Aortic smooth muscle cell (primary cell): Measurements from ENCODE around the gene IGSF9B. TPM values are rescaled to one million over a fixed set of nuclear protein-coding genes. Genes with fewer than 3 reads are reported as not detected.

ENCODE experiments used
- total RNA-seq: library from RNA; depleted of rRNA; stranded (reverse); fragments of >200 nt; gene quantifications from 2 replicates; pipeline ENCODE4 v1.2.3, GENCODE V29; 2014

IGSF9B gene, protein sequence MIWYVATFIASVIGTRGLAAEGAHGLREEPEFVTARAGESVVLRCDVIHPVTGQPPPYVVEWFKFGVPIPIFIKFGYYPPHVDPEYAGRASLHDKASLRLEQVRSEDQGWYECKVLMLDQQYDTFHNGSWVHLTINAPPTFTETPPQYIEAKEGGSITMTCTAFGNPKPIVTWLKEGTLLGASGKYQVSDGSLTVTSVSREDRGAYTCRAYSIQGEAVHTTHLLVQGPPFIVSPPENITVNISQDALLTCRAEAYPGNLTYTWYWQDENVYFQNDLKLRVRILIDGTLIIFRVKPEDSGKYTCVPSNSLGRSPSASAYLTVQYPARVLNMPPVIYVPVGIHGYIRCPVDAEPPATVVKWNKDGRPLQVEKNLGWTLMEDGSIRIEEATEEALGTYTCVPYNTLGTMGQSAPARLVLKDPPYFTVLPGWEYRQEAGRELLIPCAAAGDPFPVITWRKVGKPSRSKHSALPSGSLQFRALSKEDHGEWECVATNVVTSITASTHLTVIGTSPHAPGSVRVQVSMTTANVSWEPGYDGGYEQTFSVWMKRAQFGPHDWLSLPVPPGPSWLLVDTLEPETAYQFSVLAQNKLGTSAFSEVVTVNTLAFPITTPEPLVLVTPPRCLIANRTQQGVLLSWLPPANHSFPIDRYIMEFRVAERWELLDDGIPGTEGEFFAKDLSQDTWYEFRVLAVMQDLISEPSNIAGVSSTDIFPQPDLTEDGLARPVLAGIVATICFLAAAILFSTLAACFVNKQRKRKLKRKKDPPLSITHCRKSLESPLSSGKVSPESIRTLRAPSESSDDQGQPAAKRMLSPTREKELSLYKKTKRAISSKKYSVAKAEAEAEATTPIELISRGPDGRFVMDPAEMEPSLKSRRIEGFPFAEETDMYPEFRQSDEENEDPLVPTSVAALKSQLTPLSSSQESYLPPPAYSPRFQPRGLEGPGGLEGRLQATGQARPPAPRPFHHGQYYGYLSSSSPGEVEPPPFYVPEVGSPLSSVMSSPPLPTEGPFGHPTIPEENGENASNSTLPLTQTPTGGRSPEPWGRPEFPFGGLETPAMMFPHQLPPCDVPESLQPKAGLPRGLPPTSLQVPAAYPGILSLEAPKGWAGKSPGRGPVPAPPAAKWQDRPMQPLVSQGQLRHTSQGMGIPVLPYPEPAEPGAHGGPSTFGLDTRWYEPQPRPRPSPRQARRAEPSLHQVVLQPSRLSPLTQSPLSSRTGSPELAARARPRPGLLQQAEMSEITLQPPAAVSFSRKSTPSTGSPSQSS (N-terminal part only)
- 0.68 and 3.8 TPM in 2 replicates for total RNA-seq

DNA sequence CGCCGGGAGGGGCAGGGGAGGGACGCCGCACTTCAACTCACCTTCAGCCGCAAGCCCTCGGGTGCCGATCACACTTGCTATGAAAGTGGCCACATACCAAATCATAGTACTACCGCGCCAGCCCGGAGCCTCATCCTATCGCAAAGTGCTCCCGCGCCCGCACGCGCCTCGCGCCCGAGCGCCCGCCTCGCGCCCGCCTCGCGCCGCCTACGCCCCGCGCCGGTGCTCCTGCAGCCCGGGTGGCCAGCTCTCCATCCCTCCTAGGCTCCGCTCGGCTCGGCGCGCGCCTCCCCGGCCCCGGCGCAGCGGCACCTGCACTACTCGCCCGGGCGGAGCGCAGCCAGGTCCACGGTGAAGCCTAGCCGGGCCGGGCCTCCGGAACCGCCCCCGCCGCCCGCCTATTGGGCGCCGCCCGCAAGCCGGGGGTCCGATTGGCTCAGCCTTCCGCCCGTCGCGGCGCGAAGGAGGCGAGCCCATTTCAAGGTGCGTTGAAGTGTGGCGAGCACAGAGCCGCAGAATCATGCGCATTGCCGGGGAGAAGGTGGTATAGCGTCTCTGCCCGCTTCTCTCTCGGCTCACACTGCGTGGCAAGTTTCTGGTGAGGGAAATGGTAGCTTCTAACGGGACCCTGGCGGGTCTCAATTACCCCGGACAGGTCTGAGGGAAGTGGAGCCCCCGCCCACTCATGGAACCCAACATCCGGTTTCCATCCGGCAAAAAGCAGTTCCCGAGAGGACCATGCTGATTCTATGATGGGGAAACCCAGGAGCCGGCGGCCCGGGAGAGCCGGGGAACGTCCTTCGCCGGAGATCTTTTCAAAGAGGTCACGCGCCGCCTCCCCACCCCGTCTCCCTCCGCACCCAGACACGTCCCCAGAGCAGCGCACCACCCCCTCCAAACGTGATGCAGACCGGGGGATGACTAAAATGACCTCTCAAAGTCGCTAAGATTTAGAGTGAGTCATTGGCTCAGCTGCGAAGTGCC is at the start of gene IGSF9B:
Gene IGSF9B (minus strand): TSS at position 319 of the 984 bp plus-strand sequence. CDS start 214 bp downstream, at position 105.

Other genes with a start within 250 kb of the IGSF9B start
- gene SPATA19, start 111.5 kb downstream of the IGSF9B start, total RNA-seq, result not detected in 2 replicates
- 61.9 and 71.5 TPM in 2 replicates for gene JAM3, start 112.1 kb upstream of the IGSF9B start, total RNA-seq